NCI-H2107 treated with DMSO at 0.1 percent for 48 hours (cell line): ENCODE results near the gene APMAP.
"Not testable (repeated sequence)": the region's sequence is repeated elsewhere in the genome, so short reads cannot be mapped to it uniquely, and the experiment has no call there.

Experiments
- DNase-seq: peaks from one replicate; lab custom pipeline; 2025; ENCODE audit not compliant: unreplicated experiment; lab: John Stamatoyannopoulos, UW

Gene APMAP

DNA sequence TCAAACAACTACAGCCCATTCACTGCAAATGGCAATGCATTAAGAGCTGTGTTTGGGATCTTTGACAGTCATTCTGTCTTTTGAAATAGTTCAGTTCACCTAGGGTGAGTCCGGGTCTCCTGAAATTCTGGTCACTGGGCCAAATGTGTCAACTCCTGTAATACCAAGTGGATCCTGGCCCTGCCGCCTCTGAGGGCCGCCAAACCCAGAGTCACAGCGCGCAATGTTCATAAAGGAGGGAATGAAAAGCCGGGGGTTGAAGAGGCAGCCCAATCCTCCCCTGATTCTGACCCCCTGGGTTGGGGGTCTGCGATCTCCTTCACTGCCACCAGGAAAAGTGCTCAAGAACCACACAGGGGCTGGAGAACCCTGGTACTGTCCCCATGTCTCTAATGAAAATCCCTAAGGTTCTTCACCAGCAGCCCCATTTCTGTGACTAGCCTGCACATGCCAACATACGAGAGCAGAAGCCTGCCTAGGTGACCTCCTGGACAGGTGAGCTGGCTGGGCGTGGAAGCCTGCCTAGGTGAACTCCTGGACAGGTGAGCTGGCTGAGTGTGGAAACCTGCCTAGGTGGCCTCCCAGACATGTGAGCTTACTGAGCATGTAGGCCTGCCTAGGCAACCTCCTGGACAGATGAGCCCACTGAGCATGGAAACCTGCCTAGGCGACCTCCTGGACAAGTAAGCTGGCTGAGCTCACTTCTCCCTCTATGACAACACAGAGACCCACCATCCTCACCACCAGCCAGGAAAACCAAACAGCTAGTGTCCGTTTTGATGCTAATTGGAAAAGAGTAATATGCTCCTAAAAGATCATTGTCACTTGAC is 16.1 kb upstream of the APMAP start:
- DNase-seq, result no peak

DNA sequence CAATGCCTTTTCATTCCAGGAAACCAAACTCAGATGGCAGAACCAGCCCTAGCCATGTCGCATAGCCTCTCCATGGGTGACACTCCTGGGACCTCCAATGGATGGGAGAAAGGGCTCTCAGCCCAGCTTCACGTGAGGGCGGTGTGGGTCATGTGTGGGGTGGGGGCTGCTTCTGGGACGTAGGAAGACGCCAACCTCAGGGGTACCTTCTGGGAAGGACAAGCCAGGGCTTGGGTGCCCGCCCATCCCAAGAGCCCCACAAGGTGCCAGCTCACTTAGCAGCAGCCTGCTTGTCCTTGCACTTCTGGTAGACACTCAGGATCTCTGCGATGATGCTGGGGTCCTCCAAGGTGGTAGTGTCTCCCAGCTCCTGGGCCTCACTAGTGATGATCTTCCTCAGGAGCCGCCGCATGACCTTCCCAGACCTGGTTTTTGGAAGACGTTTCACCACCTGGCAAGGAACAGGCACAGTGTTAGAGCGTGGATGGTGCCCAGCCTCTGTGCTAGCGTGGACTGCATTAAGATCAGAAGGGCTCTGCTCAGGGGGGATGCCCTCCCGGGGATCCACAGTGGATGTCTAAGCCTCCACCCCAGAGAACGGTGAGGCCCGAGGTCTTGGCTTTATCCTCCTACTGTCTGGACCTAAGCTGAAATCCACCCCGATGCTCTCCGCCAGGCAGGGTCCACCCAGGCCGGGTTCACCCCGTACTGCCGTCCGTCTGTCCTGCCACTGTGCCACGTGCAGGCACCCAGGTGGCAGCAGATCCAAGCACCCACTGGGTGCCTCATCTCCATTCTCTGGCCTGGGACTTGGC is 15.1 kb upstream of the APMAP start:
- no peak for DNase-seq

DNA sequence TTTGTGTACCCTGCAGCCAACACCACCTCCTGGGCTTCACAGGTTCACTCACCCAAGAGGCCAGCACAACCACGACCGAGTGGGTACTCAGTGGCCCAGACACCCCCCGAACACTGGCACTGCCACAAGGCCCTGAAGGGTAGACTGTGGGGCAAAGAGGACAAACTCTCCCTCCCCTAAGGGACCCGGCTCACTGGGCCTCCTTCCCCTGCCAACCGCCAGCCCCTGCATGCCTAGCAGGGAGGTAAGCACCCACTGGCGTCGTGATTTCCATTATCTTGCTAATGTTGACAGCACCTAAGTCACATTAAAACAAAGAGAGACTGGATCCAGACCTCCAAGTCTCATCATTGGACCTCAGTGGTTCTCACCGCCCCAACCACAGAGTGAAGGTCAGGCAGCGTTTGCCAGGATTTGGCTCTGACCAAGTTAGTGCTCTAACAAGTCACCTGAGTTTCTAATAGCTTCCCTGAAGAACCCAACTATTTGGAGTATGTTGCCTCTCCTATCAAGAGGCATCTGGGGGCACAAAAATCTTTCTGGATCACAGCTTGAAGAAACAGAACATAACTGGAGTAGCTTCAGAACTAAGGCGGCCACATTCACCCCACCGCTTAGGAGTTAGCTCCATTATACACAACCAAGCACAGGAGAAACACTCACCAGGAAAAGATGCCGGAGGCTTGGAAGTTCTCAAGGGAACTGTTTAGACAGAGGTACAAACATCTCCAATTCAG is 14.0 kb upstream of the APMAP start:
- no peak for DNase-seq

- no peak for DNase-seq
Observed at GRCh38 chr20:25005661-25006060, 13.1 kb upstream of the APMAP start.

DNA sequence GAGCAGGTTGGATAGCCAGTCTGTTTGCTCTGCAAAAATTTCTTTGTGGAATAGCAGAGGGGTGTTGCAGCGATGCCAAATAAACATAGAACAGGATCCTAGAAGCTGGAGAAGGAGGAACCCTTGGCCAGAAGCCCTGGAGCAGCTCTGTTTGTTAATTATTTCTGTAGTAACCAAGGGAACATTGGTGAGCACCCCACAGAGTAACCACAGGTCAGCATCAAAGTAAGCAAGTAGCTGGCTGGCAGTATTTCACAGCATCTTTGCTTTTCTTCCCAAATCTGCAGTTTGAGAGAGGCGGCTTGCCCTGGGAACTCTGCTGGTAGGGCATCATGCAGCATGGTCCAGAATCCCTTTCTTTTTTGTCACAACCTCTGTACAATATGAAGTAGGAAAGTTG is 12.7 kb upstream of the APMAP start:
- peak; percentile 34 for DNase-seq

DNA sequence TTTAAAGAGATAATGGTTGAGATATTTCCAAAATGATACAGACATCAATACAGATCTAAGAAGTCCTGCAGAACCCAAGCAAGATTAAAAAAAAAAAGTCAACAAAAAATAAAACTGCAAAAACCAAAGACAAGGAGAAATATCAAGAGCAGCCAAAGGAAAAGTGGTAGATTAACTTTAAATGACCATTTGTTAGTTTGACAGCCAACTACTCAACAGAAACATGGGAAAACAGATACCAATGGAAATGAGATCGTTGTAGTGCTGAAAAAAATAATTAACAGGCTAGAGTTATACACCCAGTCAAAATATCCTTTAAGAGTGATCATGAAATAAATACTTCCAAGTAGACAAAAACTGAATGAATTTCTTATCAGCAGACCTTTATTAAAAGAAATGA is 10.5 kb upstream of the APMAP start:
- DNase-seq, result no peak

GRCh38 chr20:25001323-25001722 is 8.8 kb upstream of the APMAP start:
- DNase-seq, result not testable (repeated sequence)

- DNase-seq, result no peak
Observed at GRCh38 chr20:25000268-25000801, 7.8 kb upstream of the APMAP start.

GRCh38 chr20:24999568-24999967 is 7.0 kb upstream of the APMAP start:
- DNase-seq, result no peak

GRCh38 chr20:24998631-24999445 is 6.3 kb upstream of the APMAP start:
- DNase-seq, result no peak

GRCh38 chr20:24998121-24998520 is 5.6 kb upstream of the APMAP start:
- DNase-seq, result no peak

DNA sequence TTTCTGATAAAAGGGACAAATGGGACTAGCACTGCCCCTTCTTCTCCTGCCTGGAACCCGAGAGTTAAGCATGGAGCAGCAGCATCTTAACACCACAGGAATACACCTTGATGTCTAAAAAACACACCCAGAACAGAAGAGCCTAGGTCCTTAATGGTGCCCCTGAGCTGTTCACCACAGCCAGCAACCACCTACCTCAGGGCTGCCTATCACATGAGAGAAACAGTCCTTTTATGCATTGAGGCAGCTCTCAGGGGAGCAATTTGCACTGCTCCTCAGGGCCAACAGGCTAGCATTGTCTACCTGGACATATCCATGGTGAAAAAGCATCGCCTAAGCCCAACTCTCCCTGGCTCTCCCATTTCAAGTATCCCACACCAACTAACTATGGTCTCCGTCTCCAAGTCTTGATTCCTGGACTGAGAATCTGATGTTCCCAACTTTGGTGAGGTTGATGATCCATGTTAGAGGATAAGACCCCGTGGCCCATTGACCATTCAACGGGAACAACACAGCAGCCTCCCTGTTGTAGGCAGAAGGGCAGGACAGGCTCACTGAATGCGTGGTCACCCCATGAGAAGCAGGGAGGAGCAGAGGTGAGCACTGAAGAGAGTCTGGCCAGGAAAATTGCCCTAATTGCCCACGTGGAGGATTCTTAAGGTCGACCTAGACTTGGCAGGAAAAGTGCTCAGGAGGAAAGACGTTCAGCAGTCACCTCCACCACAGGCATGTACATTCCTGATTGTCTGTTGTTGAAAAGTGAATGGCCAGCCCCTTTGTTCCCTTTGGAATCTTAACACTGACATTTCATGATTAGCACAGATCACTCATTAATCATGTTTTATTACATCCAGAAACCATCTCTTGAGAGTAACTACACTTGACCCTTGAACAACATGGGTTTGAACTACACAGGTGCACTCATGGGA is 4.2 kb upstream of the APMAP start:
- no peak for DNase-seq

DNA sequence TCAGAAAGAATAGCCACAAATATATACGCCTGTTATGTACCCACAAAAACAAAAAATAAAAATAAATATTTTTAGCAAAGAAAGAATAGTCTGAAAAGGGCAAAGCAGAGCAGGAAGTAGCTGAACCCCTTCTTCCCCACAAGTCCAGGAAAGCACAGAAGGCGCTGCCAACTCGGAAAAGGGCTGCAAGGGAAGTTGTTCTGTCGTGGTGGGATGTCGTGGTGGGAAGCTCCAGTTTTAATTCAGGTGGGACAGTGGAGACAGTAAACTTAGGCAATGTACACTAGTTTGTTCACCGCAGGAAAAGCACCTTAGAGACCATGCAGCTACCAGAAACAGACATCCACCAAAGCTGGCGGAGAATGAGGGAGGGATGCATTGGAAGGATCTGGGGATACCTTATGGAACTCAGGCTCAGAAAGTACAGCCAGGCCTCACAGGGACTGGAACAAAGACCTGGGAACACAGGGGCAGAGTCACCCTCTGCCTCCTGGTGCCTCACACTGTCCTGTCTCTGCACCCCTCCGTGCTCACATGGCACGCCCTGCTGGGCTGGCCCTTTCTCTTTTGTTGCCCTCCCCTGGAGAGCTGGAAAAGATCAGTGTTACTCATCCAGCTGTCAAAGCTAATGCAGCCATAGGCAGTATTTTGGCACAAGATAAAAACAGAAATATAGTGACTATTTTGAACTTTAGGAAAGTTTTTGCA is 3.3 kb upstream of the APMAP start:
- DNase-seq, result no peak

GRCh38 chr20:24994470-24995368 is 2.2 kb upstream of the APMAP start:
- DNase-seq, result peak; percentile 15

- DNase-seq, result no peak
Observed at GRCh38 chr20:24994186-24994465, 1.6 kb upstream of the APMAP start.

GRCh38 chr20:24993337-24994185 is 1.0 kb upstream of the APMAP start:
- peak; percentile 23 for DNase-seq

- DNase-seq, result no peak
Observed at GRCh38 chr20:24991897-24992486, 559 bp downstream of the APMAP start.
